T-helper 2 cell treated with Interferon-gamma antibody and Interleukin-4, amounts not matched to agents 5 μg/mL and 100 μg/mL, for 36 hours (primary cell): ENCODE data around the gene MB.
A peak's percentile ranks its signal among the peaks of the same experiment; 100 is the strongest.
"Not testable (repeated sequence)": the region's sequence is repeated elsewhere in the genome, so short reads cannot be mapped to it uniquely, and the experiment has no call there.

ENCODE experiments used
- DNase-seq: peaks from one replicate; pipeline ENCODE4 v3.0.0; 2021; ENCODE audit warnings: low spot score
- H3K27ac Mint-ChIP-seq: one replicate; pipeline ENCODE4 v1.8.0; 2021; ENCODE audit warnings: mild to moderate bottlenecking, mixed read lengths
- H3K27me3 Mint-ChIP-seq: one replicate; pipeline ENCODE4 v1.8.0; 2021; ENCODE audit warnings: low read depth, mixed read lengths
- H3K36me3 Mint-ChIP-seq: one replicate; pipeline ENCODE4 v1.8.0; 2021; ENCODE audit warnings: low read depth, mixed read lengths
- H3K4me1 Mint-ChIP-seq: one replicate; pipeline ENCODE4 v1.8.0; 2021; ENCODE audit warnings: low read depth, mixed read lengths
- H3K4me3 Mint-ChIP-seq: one replicate; pipeline ENCODE4 v1.8.0; 2022; ENCODE audit warnings: mild to moderate bottlenecking, moderate library complexity, mixed read lengths
- H3K9me3 Mint-ChIP-seq: one replicate; pipeline ENCODE4 v1.8.0; 2021; ENCODE audit warnings: mixed read lengths

MB gene

DNA sequence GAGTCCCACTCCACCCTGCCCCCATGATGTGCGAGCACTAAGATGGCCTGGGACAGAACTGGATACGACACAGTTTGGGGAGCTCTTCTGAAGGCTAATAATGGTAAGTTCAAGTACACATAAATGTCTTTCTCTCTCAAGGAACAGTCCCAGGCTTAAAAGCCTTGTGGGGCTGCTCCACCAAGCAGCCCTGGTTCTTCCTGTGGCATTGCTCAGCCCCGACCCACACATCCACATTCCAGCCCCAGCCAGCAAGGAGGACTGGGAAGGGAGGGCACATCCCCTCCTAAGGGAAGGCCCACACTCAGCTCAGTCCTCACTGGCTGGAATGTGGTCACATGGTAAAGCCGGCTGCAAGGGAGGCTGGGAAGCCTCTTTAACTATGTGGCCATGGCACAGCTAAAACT is 13.3 kb upstream of the MB start:
- Mint-ChIP-seq H3K27ac (peak overlapping the region; percentile 16), H3K4me3 (no peak overlapping the region), H3K27me3 (peaks cover 6% of the 10 kb centered on the region), H3K36me3 (peaks cover 1% of the 10 kb centered on the region), H3K4me1 (peaks cover 42% of the 10 kb centered on the region), H3K9me3 (no peaks in the 10 kb centered on the region)
- DNase-seq: no peak

DNA sequence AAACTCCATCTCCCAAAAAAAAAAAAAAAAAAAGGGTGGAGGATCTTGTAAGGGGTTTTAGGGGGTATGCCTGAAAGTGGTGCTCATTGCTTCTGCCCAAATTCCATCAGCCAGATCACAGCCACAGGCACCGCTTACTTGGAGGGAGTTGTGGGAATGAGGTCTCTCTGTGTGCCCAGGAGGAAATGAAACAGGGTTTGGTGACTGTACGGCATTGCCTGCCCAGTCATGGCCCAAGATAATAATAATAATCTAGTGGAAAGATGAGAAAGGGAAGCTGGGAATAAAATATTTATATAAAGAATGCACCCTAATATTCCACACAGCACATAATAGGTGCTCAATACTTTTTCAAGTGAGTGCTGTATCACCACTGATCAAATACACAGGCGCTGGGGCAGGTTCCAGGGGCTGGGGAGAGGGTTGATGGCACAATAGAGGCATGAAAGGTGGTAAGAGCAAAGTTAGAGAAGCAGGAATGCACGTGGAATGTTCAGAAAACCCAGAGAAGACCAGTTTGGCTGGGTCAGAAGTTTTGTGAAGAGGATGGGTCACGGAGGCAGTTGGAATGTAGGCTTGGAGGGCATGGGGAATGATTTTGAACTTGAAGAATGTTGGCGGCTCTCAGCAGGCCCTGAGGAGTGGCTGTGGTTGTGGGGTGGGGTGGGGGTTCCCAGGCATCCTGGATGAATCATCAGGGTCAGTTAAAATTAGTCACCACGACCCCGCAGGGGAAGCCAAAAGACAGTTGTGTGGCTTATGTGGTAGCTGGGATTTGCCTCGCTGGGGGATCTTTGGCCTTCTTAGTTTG is 12.5 kb upstream of the MB start:
- Mint-ChIP-seq H3K36me3 (peaks cover 1% of the 10 kb centered on the region), H3K27ac (peak overlapping the region; percentile 62), H3K4me3 (peak overlapping the region; percentile 16), H3K27me3 (peaks cover 2% of the 10 kb centered on the region), H3K4me1 (peaks cover 37% of the 10 kb centered on the region), H3K9me3 (no peaks in the 10 kb centered on the region)
- DNase-seq: peak; percentile 81

- DNase-seq: no peak
- peak overlapping the region; percentile 31 for H3K27ac Mint-ChIP-seq
- no peak overlapping the region for H3K4me3 Mint-ChIP-seq
- H3K36me3 Mint-ChIP-seq: peaks cover 1% of the 10 kb centered on the region
- H3K4me1 Mint-ChIP-seq: peaks cover 30% of the 10 kb centered on the region
- H3K27me3 Mint-ChIP-seq: peaks cover 2% of the 10 kb centered on the region
- no peaks in the 10 kb centered on the region for H3K9me3 Mint-ChIP-seq
These were observed 11.6 kb upstream of the MB start for GRCh38 chr22:35628732-35629131.

DNA sequence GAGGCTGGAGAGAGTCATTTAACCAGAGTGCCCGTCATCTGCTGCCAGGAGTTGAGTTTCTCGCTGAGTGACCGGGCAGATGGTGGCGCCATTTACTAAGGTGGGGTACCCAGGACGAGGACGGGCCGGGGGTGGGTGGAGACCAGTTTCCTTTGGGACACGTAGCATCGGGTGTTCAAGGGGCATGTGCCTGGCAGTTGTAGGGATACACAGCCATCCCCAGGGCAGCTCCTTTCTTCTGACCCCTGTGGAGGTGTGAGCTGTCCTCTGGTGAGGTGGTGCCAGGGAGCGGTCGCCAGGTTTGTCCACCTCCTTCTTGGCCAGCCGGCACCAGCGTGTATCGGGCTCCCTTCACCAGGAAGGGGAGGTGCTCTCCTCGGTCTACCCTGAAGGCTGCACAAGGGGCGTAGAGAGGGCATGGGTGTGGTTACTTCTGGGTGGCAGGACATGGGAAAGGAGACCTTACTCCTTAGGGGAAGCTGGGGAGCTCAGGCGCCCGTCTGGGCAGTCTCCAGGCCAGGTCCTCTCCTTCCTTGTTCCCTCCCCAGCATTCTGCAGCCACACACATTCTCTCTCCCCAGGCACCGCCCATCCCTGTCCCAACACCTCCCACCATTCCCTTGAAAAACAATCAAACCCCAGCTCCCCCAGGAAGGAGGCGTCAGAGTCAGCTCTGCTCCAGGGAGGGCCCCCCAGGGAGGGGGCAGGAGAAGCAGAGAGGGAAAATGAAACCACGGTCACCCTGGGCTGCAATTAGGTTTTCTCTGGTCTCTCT is 10.3 kb upstream of the MB start:
- H3K36me3 Mint-ChIP-seq: peaks cover 1% of the 10 kb centered on the region
- DNase-seq: peak; percentile 47
- no peaks in the 10 kb centered on the region for H3K9me3 Mint-ChIP-seq
- peak overlapping the region; percentile 83 for H3K4me3 Mint-ChIP-seq
- H3K27me3 Mint-ChIP-seq: peaks cover 2% of the 10 kb centered on the region
- peaks cover 27% of the 10 kb centered on the region for H3K4me1 Mint-ChIP-seq
- peak overlapping the region; percentile 72 for H3K27ac Mint-ChIP-seq

DNA sequence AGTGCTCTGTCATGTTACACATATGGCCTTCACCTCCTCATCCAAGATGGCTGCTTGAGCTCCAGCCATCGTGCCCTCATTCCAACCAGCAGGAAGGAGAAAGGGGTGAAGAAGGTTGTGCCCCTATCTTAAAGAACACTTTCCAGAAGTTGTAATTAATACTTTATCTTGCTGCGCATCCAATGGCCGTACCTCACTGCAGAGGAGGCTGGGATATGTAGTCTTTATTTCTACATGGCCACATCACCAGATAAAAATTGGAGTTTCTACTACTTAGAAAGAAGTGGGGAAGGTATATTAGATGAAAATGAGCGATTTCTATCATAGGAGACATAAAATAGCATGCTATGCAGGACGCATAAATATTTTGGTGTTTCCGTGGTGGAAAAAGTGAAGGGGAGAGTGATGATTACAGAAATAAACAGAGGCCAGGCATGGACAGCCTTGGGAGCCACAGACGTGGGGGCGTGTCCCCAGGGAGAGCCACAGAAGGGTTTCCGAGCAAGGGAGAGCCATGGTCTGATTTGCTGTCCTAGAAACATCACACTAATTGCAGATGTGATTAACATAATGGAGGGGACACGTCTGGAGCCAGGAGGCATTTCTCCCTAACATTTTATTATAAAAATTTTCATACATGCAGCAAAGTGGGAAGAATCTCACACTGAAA is 8.8 kb upstream of the MB start:
- Mint-ChIP-seq H3K9me3 (no peaks in the 10 kb centered on the region), H3K4me3 (no peak overlapping the region), H3K36me3 (peaks cover 1% of the 10 kb centered on the region), H3K4me1 (peaks cover 27% of the 10 kb centered on the region), H3K27me3 (peaks cover 2% of the 10 kb centered on the region), H3K27ac (no peak overlapping the region)
- no peak for DNase-seq

DNA sequence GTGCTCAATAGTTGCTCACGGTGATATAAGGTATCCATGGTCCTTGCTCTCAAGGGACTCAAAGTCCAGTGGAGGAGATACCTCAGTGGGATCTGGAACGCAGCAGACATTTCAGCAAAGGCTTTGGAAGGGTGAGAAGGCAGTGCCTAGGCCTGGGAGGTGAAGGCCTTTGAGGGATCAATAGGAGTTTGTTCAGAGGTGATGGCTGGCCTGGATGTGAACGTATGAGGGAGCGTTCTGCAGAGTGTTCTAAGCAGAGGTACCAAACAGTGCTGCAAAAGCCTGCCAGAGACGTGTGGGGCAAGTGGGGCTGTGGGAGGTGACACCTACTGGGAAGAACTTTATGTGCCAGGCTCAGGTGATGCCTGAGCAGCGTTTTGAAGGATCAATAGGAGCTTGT is 7.4 kb upstream of the MB start:
- Mint-ChIP-seq H3K4me3 (no peak overlapping the region), H3K27ac (no peak overlapping the region)

DNA sequence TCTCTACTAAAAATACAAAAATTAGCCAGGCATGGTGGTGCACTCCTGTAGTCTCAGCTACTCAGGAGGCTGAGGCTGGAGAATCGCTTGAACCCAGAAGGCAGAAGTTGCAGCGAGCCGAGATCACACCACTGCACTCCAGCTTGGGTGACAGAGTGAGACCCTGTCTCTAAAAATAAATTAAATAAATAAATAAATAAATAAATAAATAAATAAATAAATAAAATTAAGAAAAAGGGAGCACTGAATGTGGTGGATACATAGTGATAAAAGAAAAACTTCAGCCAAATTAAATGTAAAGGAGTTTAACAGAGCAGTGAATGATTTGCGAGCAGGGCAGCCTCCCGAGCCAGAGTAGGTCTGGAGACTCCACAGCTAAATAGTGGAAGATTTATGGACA is 6.8 kb upstream of the MB start:
- not testable (repeated sequence) for H3K4me3 Mint-ChIP-seq, DNase-seq, H3K27me3 Mint-ChIP-seq, H3K27ac Mint-ChIP-seq, H3K36me3 Mint-ChIP-seq, H3K9me3 Mint-ChIP-seq
- H3K4me1 Mint-ChIP-seq: peaks cover 16% of the 10 kb centered on the region

More for the DNA sequence above, 7.4 kb upstream of the MB start:
- DNase-seq: no peak
- H3K9me3 Mint-ChIP-seq: no peaks in the 10 kb centered on the region
- peaks cover 1% of the 10 kb centered on the region for H3K36me3 Mint-ChIP-seq
- peaks cover 2% of the 10 kb centered on the region for H3K27me3 Mint-ChIP-seq
- peaks cover 19% of the 10 kb centered on the region for H3K4me1 Mint-ChIP-seq

- Mint-ChIP-seq H3K4me3 (no peak overlapping the region), H3K9me3 (no peaks in the 10 kb centered on the region), H3K36me3 (no peaks in the 10 kb centered on the region), H3K4me1 (peaks cover 7% of the 10 kb centered on the region), H3K27ac (no peak overlapping the region), H3K27me3 (peaks cover 2% of the 10 kb centered on the region)
- DNase-seq: no peak
These were observed 5.2 kb upstream of the MB start for GRCh38 chr22:35622191-35622913.

GRCh38 chr22:35621451-35621850 is 4.3 kb upstream of the MB start:
- no peaks in the 10 kb centered on the region for H3K36me3 Mint-ChIP-seq
- H3K4me1 Mint-ChIP-seq: peaks cover 8% of the 10 kb centered on the region
- peaks cover 2% of the 10 kb centered on the region for H3K27me3 Mint-ChIP-seq
- H3K27ac Mint-ChIP-seq: no peak overlapping the region
- DNase-seq: no peak
- H3K4me3 Mint-ChIP-seq: no peak overlapping the region
- H3K9me3 Mint-ChIP-seq: no peaks in the 10 kb centered on the region

DNA sequence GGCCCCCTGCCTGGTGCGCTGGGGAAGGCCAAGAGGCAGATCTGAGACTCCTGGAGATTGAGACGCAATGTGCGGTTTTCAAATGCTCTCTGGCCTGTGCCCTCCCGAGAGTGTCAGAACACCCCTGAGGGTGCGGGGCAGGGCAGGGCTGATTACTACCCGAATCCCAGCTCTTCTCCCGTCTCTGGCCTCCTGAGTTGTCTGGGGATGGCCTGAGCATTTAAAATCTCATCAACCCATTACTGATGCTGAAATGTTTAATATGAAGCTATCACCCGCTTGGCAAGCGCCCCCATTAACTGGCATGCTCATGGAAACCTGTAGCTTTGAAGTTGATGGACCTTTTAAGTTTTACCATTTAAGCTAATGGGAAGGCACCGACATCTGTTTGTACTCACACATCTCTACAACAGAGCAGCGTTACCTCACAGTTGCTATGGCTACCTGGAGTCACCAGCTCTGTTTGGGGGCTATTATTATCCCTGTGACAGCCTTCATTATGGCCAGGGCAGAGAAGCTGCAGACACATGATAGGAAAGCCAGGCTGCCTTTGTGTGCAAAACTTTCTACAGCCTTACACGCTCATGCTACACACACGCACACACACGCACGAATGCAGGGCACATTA is 3.6 kb upstream of the MB start:
- H3K36me3 Mint-ChIP-seq: no peaks in the 10 kb centered on the region
- no peak for DNase-seq
- H3K9me3 Mint-ChIP-seq: no peaks in the 10 kb centered on the region
- H3K4me3 Mint-ChIP-seq: no peak overlapping the region
- peaks cover 14% of the 10 kb centered on the region for H3K4me1 Mint-ChIP-seq
- H3K27ac Mint-ChIP-seq: no peak overlapping the region
- H3K27me3 Mint-ChIP-seq: peaks cover under 1% of the 10 kb centered on the region

DNA sequence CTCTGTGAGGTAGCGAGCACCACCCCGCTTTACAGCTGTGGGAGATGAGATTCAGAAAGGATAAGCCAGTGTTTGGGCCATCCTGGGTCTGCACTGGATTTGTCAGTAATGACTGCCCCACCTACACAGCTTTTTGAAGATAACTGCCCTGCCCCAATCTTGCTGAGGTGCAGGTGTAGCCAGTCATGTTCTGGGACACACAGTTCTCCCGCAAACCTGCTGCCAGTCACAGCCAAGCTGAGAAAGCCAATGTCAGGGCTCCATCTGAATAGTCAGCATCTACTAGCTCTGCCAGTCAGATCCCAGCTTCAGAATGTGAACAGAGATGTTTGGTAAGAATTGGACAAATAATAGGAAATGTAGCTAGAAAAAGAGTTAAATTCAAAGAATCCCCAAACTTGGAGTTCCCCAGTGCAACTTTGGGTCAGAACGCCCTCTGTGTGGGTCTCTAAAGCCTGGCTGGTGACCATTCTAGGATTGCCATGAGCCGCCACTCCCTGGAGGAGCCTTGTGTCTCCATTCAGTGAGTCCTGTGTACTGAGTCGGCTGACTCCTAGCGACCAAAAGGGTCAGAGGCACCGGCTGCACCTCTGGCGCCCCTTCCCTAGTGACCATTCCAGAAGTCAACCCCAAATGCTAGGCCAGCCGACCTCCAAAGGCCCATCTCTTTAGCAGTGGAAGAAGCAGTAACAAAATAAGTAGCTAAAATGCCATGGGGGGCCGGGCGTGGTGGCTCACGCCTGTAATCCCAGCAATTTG is 2.4 kb upstream of the MB start:
- no peak overlapping the region for H3K27ac Mint-ChIP-seq
- DNase-seq: no peak
- no peaks in the 10 kb centered on the region for H3K27me3 Mint-ChIP-seq
- no peak overlapping the region for H3K4me3 Mint-ChIP-seq
- no peaks in the 10 kb centered on the region for H3K36me3 Mint-ChIP-seq
- peaks cover 19% of the 10 kb centered on the region for H3K4me1 Mint-ChIP-seq
- no peaks in the 10 kb centered on the region for H3K9me3 Mint-ChIP-seq

GRCh38 chr22:35618427-35619223 is 1.5 kb upstream of the MB start:
- no peak overlapping the region for H3K4me3 Mint-ChIP-seq
- no peaks in the 10 kb centered on the region for H3K27me3 Mint-ChIP-seq
- no peak for DNase-seq
- no peaks in the 10 kb centered on the region for H3K36me3 Mint-ChIP-seq
- H3K27ac Mint-ChIP-seq: no peak overlapping the region
- no peaks in the 10 kb centered on the region for H3K9me3 Mint-ChIP-seq
- H3K4me1 Mint-ChIP-seq: peaks cover 19% of the 10 kb centered on the region
